Keratinocyte (primary cell): Measurements from ENCODE around the gene FAM186B. TPM values are rescaled to one million over a fixed set of nuclear protein-coding genes. Genes with fewer than 3 reads are reported as not detected.

ENCODE experiments used
- DNase-seq: peaks from one replicate; pipeline ENCODE4 v3.0.0-alpha.2; 2011; ENCODE audit warnings: low read depth, missing footprints, low spot score
- FAIRE-seq: peaks from 2 replicates; lab custom pipeline; 2011; peaks lifted over from hg19 to GRCh38; lab: Jason Lieb, UNC
- H2AFZ ChIP-seq: 2 replicates; pipeline ENCODE4 v1.6.0; 2012; ENCODE audit warnings: low read length, control low read depth, inconsistent platforms; ENCODE audit not compliant: control insufficient read depth
- H3K27ac ChIP-seq: 2 replicates; pipeline ENCODE4 v1.5.1; 2011; ENCODE audit warnings: low read length; ENCODE audit not compliant: control insufficient read depth, insufficient read depth
- H3K27me3 ChIP-seq: 3 replicates; pipeline ENCODE4 v1.6.0; 2011; ENCODE audit warnings: low read length; ENCODE audit not compliant: control insufficient read depth, insufficient read depth; ENCODE audit errors: extremely low read depth
- H3K36me3 ChIP-seq, 2 experiments: 2 replicates in 1 of 2; 3 replicates in 1 of 2; pipeline ENCODE4 v1.5.1; 2011; ENCODE audit warnings: low read length in 2 of 2, mild to moderate bottlenecking in 1 of 2; ENCODE audit not compliant: control insufficient read depth in 2 of 2, insufficient read depth in 2 of 2; ENCODE audit errors: extremely low read depth in 1 of 2
- H3K4me1 ChIP-seq: 3 replicates; pipeline ENCODE4 v1.5.1; 2011; ENCODE audit warnings: low read length; ENCODE audit not compliant: control insufficient read depth, insufficient read depth; ENCODE audit errors: extremely low read depth
- H3K4me2 ChIP-seq: 3 replicates; pipeline ENCODE4 v1.6.0; 2011; ENCODE audit warnings: low read depth, low read length; ENCODE audit not compliant: control insufficient read depth, insufficient read depth; ENCODE audit errors: extremely low read depth
- H3K4me3 ChIP-seq, 3 experiments: fragments of 200-600 bp in 1 of 3; sonication (generic) in 1 of 3; 2 replicates in 2 of 3; 3 replicates in 1 of 3; pipeline ENCODE4 v1.5.1; 2011 to 2016; ENCODE audit warnings: low read length in 3 of 3, mild to moderate bottlenecking in 3 of 3, control low read depth in 2 of 3, inconsistent platforms in 1 of 3, low read depth in 1 of 3, mixed read lengths in 1 of 3, mixed run types in 1 of 3, moderate library complexity in 1 of 3; ENCODE audit not compliant: control insufficient read depth in 2 of 3, insufficient read depth in 2 of 3; ENCODE audit errors: extremely low read depth in 1 of 3
- H3K79me2 ChIP-seq: 2 replicates; pipeline ENCODE4 v1.6.0; 2012; ENCODE audit warnings: low read length; ENCODE audit not compliant: control insufficient read depth, insufficient read depth
- H3K9ac ChIP-seq: 3 replicates; pipeline ENCODE4 v1.6.0; 2011; ENCODE audit warnings: low read length; ENCODE audit not compliant: control insufficient read depth, insufficient read depth; ENCODE audit errors: extremely low read depth
- H3K9me1 ChIP-seq: 3 replicates; pipeline ENCODE4 v1.6.0; 2011; ENCODE audit warnings: low read length; ENCODE audit not compliant: control insufficient read depth, insufficient read depth; ENCODE audit errors: extremely low read depth
- H3K9me3 ChIP-seq: 2 replicates; pipeline ENCODE4 v1.5.1; 2012; ENCODE audit warnings: low read depth, low read length; ENCODE audit not compliant: control insufficient read depth
- H4K20me1 ChIP-seq: 3 replicates; pipeline ENCODE4 v1.6.0; 2011; ENCODE audit warnings: low read length; ENCODE audit not compliant: control insufficient read depth, insufficient read depth; ENCODE audit errors: extremely low read depth
- EZH2 ChIP-seq: IDR thresholded peaks from one replicate; pipeline ENCODE4 v1.6.1; 2012; ENCODE audit warnings: inconsistent platforms, mild to moderate bottlenecking, low read length, moderate library complexity
- dilution Hi-C: fragments of 300-500 bp; cut with MboI; formaldehyde crosslinking; loops from one replicate; pipeline ENCODE4 v1.7.0; 2020; ENCODE audit warnings: low sequenced_read_pairs; ENCODE audit not compliant: extremely low pct_ligation_motif_present
- polyA plus RNA-seq, 5 experiments: library from polyadenylated mRNA; depleted of rRNA in 3 of 5; stranded (reverse) in 3 of 5; stranded (forward) in 1 of 5; unstranded in 1 of 5; fragments of >200 nt; gene quantifications; 1 replicate in 1 of 5; 2 replicates in 3 of 5; 3 replicates in 1 of 5; pipeline versions ENCODE4 v1.2.1 to v1.2.3, GENCODE V29; 2011 to 2012; ENCODE audit warnings: missing spikeins in 2 of 5, low read depth in 1 of 5, low replicate concordance in 1 of 5
- TF ChIP-seq, protein P1 (sequence below), 3 experiments: IDR thresholded peaks in 1 of 3; conservative IDR thresholded peaks in 1 of 3; optimal IDR thresholded peaks in 1 of 3; 2 replicates in 2 of 3; 3 replicates in 1 of 3; pipeline versions ENCODE3 to v1.5.1; 2011; ENCODE audit warnings: low read length in 3 of 3, mild to moderate bottlenecking in 3 of 3, moderate library complexity in 2 of 3, control low read depth in 1 of 3, inconsistent platforms in 1 of 3; ENCODE audit not compliant: insufficient read depth in 2 of 3; ENCODE audit errors: extremely low read depth in 1 of 3

Gene FAM186B
- polyA plus RNA-seq, 1 donor (not counting 4 experiments of a cell fraction or from before 2014, with no cell fraction given) = 0.13 TPM

DNA sequence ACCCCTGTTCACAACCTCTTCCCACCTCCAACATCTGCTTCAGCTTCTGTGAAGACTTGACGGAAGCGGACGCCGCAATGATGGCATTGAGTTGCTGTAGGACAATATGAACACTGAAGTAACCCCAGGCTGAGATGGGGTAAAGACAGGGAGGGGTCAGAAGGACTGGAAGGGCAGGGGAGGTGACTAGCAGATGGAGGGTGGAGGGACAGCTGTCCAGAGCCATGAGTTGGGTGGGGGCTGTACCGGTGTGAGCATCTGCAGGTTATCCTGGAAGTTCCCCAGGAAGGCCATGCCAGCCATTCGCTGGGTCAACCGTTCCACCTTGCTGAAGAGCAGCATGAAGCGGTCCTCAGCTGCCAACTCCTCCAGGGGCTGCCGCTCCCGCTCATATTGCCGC, 44.0 kb upstream of the FAM186B start:
- H3K9me3 ChIP-seq = no peaks in the 10 kb centered on the region
- peaks cover 10 to 20% of the 10 kb centered on the region in 2 experiments for H3K36me3 ChIP-seq
- H4K20me1 ChIP-seq = no peaks in the 10 kb centered on the region
- DNase-seq (no peak), FAIRE-seq (no peak)
- TF ChIP-seq EZH2 = no peak
- TF ChIP-seq, protein P1, sequence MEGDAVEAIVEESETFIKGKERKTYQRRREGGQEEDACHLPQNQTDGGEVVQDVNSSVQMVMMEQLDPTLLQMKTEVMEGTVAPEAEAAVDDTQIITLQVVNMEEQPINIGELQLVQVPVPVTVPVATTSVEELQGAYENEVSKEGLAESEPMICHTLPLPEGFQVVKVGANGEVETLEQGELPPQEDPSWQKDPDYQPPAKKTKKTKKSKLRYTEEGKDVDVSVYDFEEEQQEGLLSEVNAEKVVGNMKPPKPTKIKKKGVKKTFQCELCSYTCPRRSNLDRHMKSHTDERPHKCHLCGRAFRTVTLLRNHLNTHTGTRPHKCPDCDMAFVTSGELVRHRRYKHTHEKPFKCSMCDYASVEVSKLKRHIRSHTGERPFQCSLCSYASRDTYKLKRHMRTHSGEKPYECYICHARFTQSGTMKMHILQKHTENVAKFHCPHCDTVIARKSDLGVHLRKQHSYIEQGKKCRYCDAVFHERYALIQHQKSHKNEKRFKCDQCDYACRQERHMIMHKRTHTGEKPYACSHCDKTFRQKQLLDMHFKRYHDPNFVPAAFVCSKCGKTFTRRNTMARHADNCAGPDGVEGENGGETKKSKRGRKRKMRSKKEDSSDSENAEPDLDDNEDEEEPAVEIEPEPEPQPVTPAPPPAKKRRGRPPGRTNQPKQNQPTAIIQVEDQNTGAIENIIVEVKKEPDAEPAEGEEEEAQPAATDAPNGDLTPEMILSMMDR (optimal IDR thresholded peaks at IDR 0.05 in 1 of 3, IDR thresholded peaks at IDR 0.05 in 1 of 3, conservative IDR thresholded peaks at IDR 0.05 in 1 of 3; ENCODE audit: extremely low read depth in 1 of 3, insufficient read depth in 2 of 3, low read length in 3 of 3) = no peak
- no peaks in the 10 kb centered on the region for H3K27me3 ChIP-seq
- H3K4me3 ChIP-seq = no peak overlapping the region
- no peak overlapping the region for H3K4me2 ChIP-seq
- no peaks in the 10 kb centered on the region for H3K79me2 ChIP-seq
- no peaks in the 10 kb centered on the region for H3K9me1 ChIP-seq
- H2AFZ ChIP-seq = no peak overlapping the region
- H3K27ac ChIP-seq = no peak overlapping the region
- peaks cover 1% of the 10 kb centered on the region for H3K4me1 ChIP-seq
- dilution Hi-C loops = no loop called here
- H3K9ac ChIP-seq = no peak overlapping the region

DNA sequence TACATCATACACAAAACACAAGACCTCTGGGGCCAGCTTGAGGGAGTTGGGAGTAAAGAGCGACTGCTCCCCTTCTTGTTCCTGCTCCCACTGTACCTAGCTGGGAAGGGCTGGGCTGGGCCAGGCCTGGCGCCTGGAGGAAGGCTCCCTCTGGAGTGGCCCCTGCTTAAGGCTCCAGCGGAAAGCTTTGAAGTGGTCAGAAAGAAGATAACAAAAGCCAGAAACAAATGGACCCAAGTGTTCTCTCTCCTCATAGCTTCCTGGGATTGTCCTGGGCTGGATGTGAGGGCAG, 43.2 kb upstream of the FAM186B start:
- H3K4me2 ChIP-seq = no peak overlapping the region
- DNase-seq = no peak
- H3K4me1 ChIP-seq = peaks cover 9% of the 10 kb centered on the region
- no peaks in the 10 kb centered on the region for H3K27me3 ChIP-seq
- H3K9me1 ChIP-seq = no peaks in the 10 kb centered on the region
- no peak overlapping the region for H3K9ac ChIP-seq
- H3K4me3 ChIP-seq = no peak overlapping the region
- no peak for FAIRE-seq
- no peak overlapping the region for H3K27ac ChIP-seq
- dilution Hi-C loops = no loop called here
- no peak overlapping the region for H2AFZ ChIP-seq
- H3K36me3 ChIP-seq = peaks cover 10 to 22% of the 10 kb centered on the region in 2 experiments
- H3K79me2 ChIP-seq = no peaks in the 10 kb centered on the region
- no peaks in the 10 kb centered on the region for H4K20me1 ChIP-seq
- H3K9me3 ChIP-seq = no peaks in the 10 kb centered on the region
- no peak for TF ChIP-seq EZH2
- TF ChIP-seq, protein P1 (optimal IDR thresholded peaks at IDR 0.05 in 1 of 3, IDR thresholded peaks at IDR 0.05 in 1 of 3, conservative IDR thresholded peaks at IDR 0.05 in 1 of 3; ENCODE audit: extremely low read depth in 1 of 3, insufficient read depth in 2 of 3, low read length in 3 of 3) = no peak
